Activated CD4-positive, alpha-beta T cell treated with anti-CD3 and anti-CD28 coated beads, Interleukin-2, amount 10 ng/mL, durations not matched to agents 7 days and 5 days (primary cell): ENCODE data around the gene CASP2. TPM values are rescaled to one million over a fixed set of nuclear protein-coding genes. Genes with fewer than 3 reads are reported as not detected.

Experiments used
- CTCF ChIA-PET: fragments of 350-600 bp; sonication (Branson Sonifier 250); formaldehyde crosslinking; loops from one replicate; lab custom pipeline; 2021; ENCODE audit warnings: antibody characterized with exemption; lab: Charles Lee
- POLR2A ChIA-PET: fragments of 350-600 bp; sonication (Branson Sonifier 250); formaldehyde crosslinking; loops from one replicate; lab custom pipeline; 2021; ENCODE audit warnings: antibody characterized with exemption; lab: Charles Lee
- DNase-seq: peaks from one replicate; pipeline ENCODE4 v3.0.0-alpha.2; 2020
- H3K27ac Mint-ChIP-seq: one replicate; pipeline ENCODE4 v1.8.0; 2021; ENCODE audit warnings: mild to moderate bottlenecking, moderate library complexity, mixed read lengths
- H3K27me3 Mint-ChIP-seq: one replicate; pipeline ENCODE4 v1.8.0; 2021; ENCODE audit warnings: mixed read lengths
- H3K36me3 Mint-ChIP-seq: one replicate; pipeline ENCODE4 v1.8.0; 2021; ENCODE audit warnings: low read depth, mixed read lengths
- H3K4me1 Mint-ChIP-seq: one replicate; pipeline ENCODE4 v1.8.0; 2021; ENCODE audit warnings: mixed read lengths
- H3K4me3 Mint-ChIP-seq: one replicate; pipeline ENCODE4 v1.8.0; 2021; ENCODE audit warnings: mild to moderate bottlenecking, moderate library complexity, mixed read lengths
- H3K9me3 Mint-ChIP-seq: one replicate; pipeline ENCODE4 v1.8.0; 2021; ENCODE audit warnings: mixed read lengths
- total RNA-seq, 2 experiments: library from RNA; stranded (reverse); gene quantifications; one replicate each; pipeline ENCODE4 v1.2.3, GENCODE V29; 2021

The CASP2 gene
- total RNA-seq, 2 experiments from 2014 or later = 102 to 125 TPM

- no peak overlapping the region for H3K4me3 Mint-ChIP-seq
- no peaks in the 10 kb centered on the region for H3K9me3 Mint-ChIP-seq
- peaks cover 32% of the 10 kb centered on the region for H3K27me3 Mint-ChIP-seq
- H3K36me3 Mint-ChIP-seq = no peaks in the 10 kb centered on the region
- POLR2A ChIA-PET = no interaction called here
- CTCF ChIA-PET = interaction anchor here (0.6 to 2.1 kb wide), 14 partner anchors 9 to 131 kb away, joined by 3 to 12 read pairs (median 4); no protein-coding TSS in a partner anchor
- DNase-seq = no peak
- no peak overlapping the region for H3K27ac Mint-ChIP-seq
- peaks cover 9% of the 10 kb centered on the region for H3K4me1 Mint-ChIP-seq
These were observed 57.9 kb downstream of the CASP2 start for GRCh38 chr7:143346018-143346417.

- H3K4me3 Mint-ChIP-seq = no peak overlapping the region
- peaks cover 30% of the 10 kb centered on the region for H3K27me3 Mint-ChIP-seq
- no peaks in the 10 kb centered on the region for H3K36me3 Mint-ChIP-seq
- H3K9me3 Mint-ChIP-seq = no peaks in the 10 kb centered on the region
- DNase-seq = no peak
- ChIA-PET POLR2A (no interaction called here), CTCF (interaction anchor here (0.6 to 1.5 kb wide), 4 partner anchors 11 to 85 kb away, joined by 3 to 4 read pairs (median 4); partner anchors contain the start of genes FAM131B and GSTK1)
- H3K27ac Mint-ChIP-seq = no peak overlapping the region
- peaks cover 9% of the 10 kb centered on the region for H3K4me1 Mint-ChIP-seq
These were observed 59.8 kb downstream of the CASP2 start for GRCh38 chr7:143347950-143348349.

GRCh38 chr7:143351060-143351459 is 62.9 kb downstream of the CASP2 start:
- DNase-seq = no peak
- H3K36me3 Mint-ChIP-seq = no peaks in the 10 kb centered on the region
- ChIA-PET POLR2A (no interaction called here), CTCF (interaction anchor here (1.5 kb wide), 1 partner anchor 89 kb away, joined by 3 read pairs; no protein-coding TSS in a partner anchor)
- H3K4me3 Mint-ChIP-seq = no peak overlapping the region
- no peaks in the 10 kb centered on the region for H3K4me1 Mint-ChIP-seq
- no peak overlapping the region for H3K27ac Mint-ChIP-seq
- peaks cover 23% of the 10 kb centered on the region for H3K27me3 Mint-ChIP-seq
- H3K9me3 Mint-ChIP-seq = no peaks in the 10 kb centered on the region

- H3K4me1 Mint-ChIP-seq = no peaks in the 10 kb centered on the region
- peaks cover 18% of the 10 kb centered on the region for H3K27me3 Mint-ChIP-seq
- H3K27ac Mint-ChIP-seq = peak overlapping the region; percentile 41
- DNase-seq = no peak
- CTCF ChIA-PET = interaction anchor here (1.5 kb wide), 1 partner anchor 89 kb away, joined by 3 read pairs; no protein-coding TSS in a partner anchor
- POLR2A ChIA-PET = no interaction called here
- H3K4me3 Mint-ChIP-seq = no peak overlapping the region
- H3K9me3 Mint-ChIP-seq = no peaks in the 10 kb centered on the region
- H3K36me3 Mint-ChIP-seq = no peaks in the 10 kb centered on the region
These were observed 63.4 kb downstream of the CASP2 start for GRCh38 chr7:143351574-143351973.

- Mint-ChIP-seq H3K27me3 (peaks cover 14% of the 10 kb centered on the region), H3K4me3 (no peak overlapping the region), H3K4me1 (no peaks in the 10 kb centered on the region), H3K36me3 (no peaks in the 10 kb centered on the region), H3K9me3 (no peaks in the 10 kb centered on the region), H3K27ac (no peak overlapping the region)
- CTCF ChIA-PET = interaction anchor here (0.6 kb wide), 1 partner anchor 14 kb away, joined by 3 read pairs; no protein-coding TSS in a partner anchor
- DNase-seq = no peak
- POLR2A ChIA-PET = no interaction called here
These were observed 64.4 kb downstream of the CASP2 start for GRCh38 chr7:143352531-143353002.

GRCh38 chr7:143354376-143354775 is 66.2 kb downstream of the CASP2 start:
- ChIA-PET POLR2A (no interaction called here), CTCF (interaction anchor here (0.6 to 0.8 kb wide), 3 partner anchors 23 to 38 kb away, joined by 3 read pairs; partner anchors contain the start of gene CLCN1)
- H3K36me3 Mint-ChIP-seq = no peaks in the 10 kb centered on the region
- no peak overlapping the region for H3K4me3 Mint-ChIP-seq
- H3K27me3 Mint-ChIP-seq = peaks cover 10% of the 10 kb centered on the region
- H3K4me1 Mint-ChIP-seq = no peaks in the 10 kb centered on the region
- no peak for DNase-seq
- H3K9me3 Mint-ChIP-seq = no peaks in the 10 kb centered on the region
- H3K27ac Mint-ChIP-seq = no peak overlapping the region

- POLR2A ChIA-PET = no interaction called here
- Mint-ChIP-seq H3K9me3 (no peaks in the 10 kb centered on the region), H3K27ac (no peak overlapping the region), H3K36me3 (no peaks in the 10 kb centered on the region), H3K27me3 (peaks cover 16% of the 10 kb centered on the region), H3K4me3 (no peak overlapping the region), H3K4me1 (no peaks in the 10 kb centered on the region)
- CTCF ChIA-PET = interaction anchor here (0.9 to 2.1 kb wide), 4 partner anchors 10 to 14 kb away, joined by 3 to 10 read pairs (median 4); no protein-coding TSS in a partner anchor
- no peak for DNase-seq
These were observed 66.8 kb downstream of the CASP2 start for GRCh38 chr7:143354965-143355364.

DNA sequence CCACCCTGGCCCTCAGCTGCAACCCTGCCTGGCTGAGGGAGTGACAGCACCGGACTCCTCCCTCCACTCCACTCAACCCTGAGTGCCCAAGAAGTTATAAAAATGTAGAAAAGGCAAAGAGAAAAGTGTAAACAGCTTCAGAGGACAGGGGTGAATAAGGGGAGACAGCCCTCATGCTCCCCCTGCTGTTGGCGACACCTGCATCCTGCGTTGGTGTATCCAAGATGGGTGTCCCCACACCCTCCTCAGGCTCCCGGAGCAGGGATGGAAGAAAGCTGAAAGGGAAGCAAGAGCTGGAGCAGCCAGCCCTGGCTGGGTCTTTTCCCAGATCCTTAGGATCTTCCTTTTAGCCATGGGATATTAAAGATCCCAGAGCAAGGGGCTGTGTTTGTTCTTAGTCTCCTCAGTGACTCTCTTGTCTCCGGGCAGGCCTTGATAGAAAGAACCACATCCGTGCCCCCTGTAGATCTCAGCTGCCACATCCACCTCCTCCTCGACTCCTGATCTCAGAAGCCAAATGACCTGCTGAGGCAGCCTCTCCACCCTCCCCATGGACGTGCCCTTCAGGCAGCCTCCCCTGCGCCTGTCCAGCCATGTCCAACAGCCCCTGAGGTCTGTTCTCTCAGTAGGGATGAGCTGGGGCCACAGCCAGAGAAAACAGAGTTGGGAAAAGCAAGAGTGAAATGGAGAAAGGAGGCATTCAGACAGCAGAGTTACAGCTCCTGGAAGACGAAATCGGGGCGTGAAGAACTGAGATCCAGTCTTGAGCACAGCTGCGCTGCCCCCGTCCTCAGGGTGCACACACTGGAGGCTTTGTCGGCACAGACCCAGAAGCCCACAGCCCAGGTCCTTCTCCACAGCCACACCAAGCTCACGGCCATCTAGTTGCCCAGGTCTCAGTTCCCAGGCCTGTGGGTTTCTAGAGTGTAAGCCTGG is 67.6 kb downstream of the CASP2 start:
- H3K4me3 Mint-ChIP-seq = no peak overlapping the region
- ChIA-PET POLR2A (no interaction called here), CTCF (interaction anchor here (0.9 to 2.1 kb wide), 5 partner anchors 9 to 15 kb away, joined by 3 to 10 read pairs (median 4); no protein-coding TSS in a partner anchor)
- no peaks in the 10 kb centered on the region for H3K9me3 Mint-ChIP-seq
- peaks cover 23% of the 10 kb centered on the region for H3K27me3 Mint-ChIP-seq
- H3K27ac Mint-ChIP-seq = no peak overlapping the region
- DNase-seq = no peak
- no peaks in the 10 kb centered on the region for H3K4me1 Mint-ChIP-seq
- H3K36me3 Mint-ChIP-seq = no peaks in the 10 kb centered on the region

- no peaks in the 10 kb centered on the region for H3K4me1 Mint-ChIP-seq
- POLR2A ChIA-PET = no interaction called here
- CTCF ChIA-PET = interaction anchor here (2.0 to 2.1 kb wide), 2 partner anchors 11 to 15 kb away, joined by 5 to 10 read pairs; no protein-coding TSS in a partner anchor
- H3K27ac Mint-ChIP-seq = peak overlapping the region; percentile 51
- H3K36me3 Mint-ChIP-seq = no peaks in the 10 kb centered on the region
- no peak for DNase-seq
- no peak overlapping the region for H3K4me3 Mint-ChIP-seq
- peaks cover 30% of the 10 kb centered on the region for H3K27me3 Mint-ChIP-seq
- no peaks in the 10 kb centered on the region for H3K9me3 Mint-ChIP-seq
These were observed 68.4 kb downstream of the CASP2 start for GRCh38 chr7:143356414-143357050.

Other genes with a start within 250 kb of the CASP2 start
- gene OR6V1, start 236.0 kb upstream of the CASP2 start, total RNA-seq = not detected
- not detected for gene PIP, start 156.3 kb upstream of the CASP2 start, total RNA-seq
- not detected for gene TAS2R39, start 104.9 kb upstream of the CASP2 start, total RNA-seq
- not detected for gene TAS2R40, start 66.3 kb upstream of the CASP2 start, total RNA-seq
- 100 to 1,000 TPM; 370 to 419 TPM for gene GSTK1, start 24.9 kb upstream of the CASP2 start, total RNA-seq
- under 1 TPM; 0.29 to 0.57 TPM for gene TMEM139, start 3.4 kb upstream of the CASP2 start, total RNA-seq
- gene CLCN1, start 27.8 kb downstream of the CASP2 start, total RNA-seq = under 1 TPM in 1 of 2 experiments, not detected in 1; 0.06 TPM
- under 1 TPM; 0.29 to 0.30 TPM for gene FAM131B, start 74.4 kb downstream of the CASP2 start, total RNA-seq
- 100 to 1,000 TPM; 189 TPM for gene ZYX, start 93.0 kb downstream of the CASP2 start, total RNA-seq
- gene EPHA1, start 120.5 kb downstream of the CASP2 start, total RNA-seq = 10 to 100 TPM; 10.0 to 11.4 TPM
- not detected for gene TAS2R60, start 155.1 kb downstream of the CASP2 start, total RNA-seq
- gene TAS2R41, start 189.5 kb downstream of the CASP2 start, total RNA-seq = under 1 TPM in 1 of 2 experiments, not detected in 1; 0.29 TPM